GM10847 (cell line): ENCODE data around the gene YY1AP1.

Source experiments
- POLR2A ChIP-seq: IDR thresholded peaks from 2 replicates; pipeline ENCODE4 v1.6.1; 2011; ENCODE audit not compliant: insufficient read length; ENCODE audit errors: extremely low read depth

YY1AP1 gene

GRCh38 chr1:155691992-155692528, 3.5 kb upstream of the YY1AP1 start:
- no peak for TF ChIP-seq POLR2A

DNA sequence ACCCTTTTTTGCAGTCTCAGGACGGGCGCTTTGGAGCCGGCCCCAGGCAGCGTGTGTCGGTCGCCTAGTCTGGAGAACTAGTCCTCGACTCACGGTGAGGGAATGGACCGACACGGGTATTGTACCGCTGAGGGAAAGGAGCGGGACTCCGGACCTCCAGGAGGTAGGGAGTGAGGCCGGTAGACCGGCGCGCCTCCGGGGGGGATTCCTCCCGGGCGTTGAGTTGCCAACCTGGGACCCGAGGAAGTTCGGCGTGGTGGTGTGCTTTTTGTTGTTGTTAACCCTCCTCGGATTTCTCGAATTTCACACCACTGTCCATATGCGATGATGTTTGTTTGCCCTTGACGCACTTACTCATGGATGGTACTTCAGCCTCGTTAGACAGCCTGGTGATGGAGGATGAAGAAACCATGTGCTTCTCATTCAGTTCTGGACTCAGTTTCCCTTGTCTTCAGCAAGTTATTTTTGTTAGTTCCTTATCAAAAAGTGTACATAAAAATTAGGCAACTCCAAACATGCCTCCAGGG, 570 bp upstream of the YY1AP1 start, which contains the start of gene DAP3:
TSS of gene DAP3 (plus strand) at position 11 of the 527 bp plus-strand sequence. CDS start 20,689 bp downstream, outside the sequence.
- peak; percentile 60 for TF ChIP-seq POLR2A

GRCh38 chr1:155681776-155682175, 6.8 kb downstream of the YY1AP1 start:
- no peak for TF ChIP-seq POLR2A

GRCh38 chr1:155680531-155680930, 8.0 kb downstream of the YY1AP1 start:
- TF ChIP-seq POLR2A, result no peak

DNA sequence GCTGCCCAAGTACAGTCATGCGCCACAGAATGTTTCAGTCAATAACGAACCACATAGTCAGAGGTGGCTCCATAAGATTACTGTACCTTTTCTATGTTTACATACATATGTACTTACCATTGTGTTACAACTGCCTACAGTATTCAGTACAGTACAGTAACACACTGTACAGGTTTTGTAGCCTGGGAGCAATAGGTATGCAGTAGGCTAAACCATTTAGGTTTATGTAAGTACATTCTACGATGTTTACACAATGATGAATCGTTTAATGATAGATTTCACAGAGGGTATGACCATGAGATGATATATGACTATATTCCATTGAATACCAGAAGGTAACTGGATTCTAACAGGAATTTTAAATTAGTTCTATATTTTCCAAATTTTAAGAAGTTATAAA, 10.5 kb downstream of the YY1AP1 start:
- no peak for TF ChIP-seq POLR2A

DNA sequence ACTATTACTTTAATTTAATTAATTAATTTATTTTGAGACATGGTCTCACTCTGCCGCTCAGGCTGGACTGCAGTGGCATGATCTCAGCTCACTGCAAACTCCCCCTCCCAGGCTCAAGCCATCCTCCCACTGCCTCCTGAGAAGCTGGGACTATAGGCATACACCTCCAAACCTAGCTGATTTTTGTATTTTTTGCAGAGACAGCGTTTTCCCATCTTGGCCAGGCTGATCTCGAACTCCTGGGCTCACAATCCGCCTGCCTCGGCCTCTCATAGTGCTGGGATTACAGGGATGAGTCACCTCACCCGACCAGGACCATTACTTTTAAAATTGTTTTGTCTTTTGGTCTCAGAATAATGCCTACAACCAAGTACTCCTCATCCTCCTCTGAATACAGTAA, 15.6 kb downstream of the YY1AP1 start:
- no peak for TF ChIP-seq POLR2A

DNA sequence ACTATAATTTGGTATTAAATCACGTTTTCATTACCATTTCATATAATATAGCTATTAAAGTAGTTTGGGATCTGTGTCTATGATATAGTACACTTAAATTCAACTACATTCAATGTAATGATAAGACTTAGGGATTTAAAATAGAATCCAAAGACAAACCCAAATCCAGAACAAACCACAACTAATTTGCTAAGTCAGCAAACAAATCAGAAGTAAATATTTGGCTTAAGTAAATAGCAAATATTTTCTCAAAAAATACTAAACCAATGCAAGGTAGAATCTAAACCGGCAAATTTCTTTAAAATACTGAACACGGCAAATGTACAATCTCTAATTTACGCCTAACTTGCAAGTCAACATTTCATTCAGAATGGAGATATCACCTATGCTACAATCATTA, 16.8 kb downstream of the YY1AP1 start:
- TF ChIP-seq POLR2A, result no peak

GRCh38 chr1:155669233-155670162, 19.1 kb downstream of the YY1AP1 start:
- TF ChIP-seq POLR2A, result no peak

GRCh38 chr1:155657463-155657862, 31.1 kb downstream of the YY1AP1 start:
- no peak for TF ChIP-seq POLR2A

DNA sequence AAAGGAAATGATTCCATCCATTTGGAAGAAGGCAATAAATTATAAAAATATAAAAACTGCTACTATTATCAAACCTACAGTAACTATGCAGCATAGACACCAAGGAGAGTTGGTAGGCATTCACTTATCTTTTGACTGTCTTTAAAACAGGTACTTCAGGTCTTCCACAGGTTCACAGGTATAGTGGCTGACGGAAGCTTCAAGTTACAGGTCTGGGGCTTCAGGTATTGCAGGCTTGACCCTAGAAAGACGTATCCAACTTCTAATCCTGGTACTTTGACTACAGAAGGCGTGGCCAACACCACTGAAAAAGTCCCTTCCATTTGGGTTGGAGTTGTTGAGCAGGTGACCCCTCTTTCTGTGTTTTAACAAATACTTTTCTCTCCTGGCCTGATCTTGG, 35.6 kb downstream of the YY1AP1 start:
- no peak for TF ChIP-seq POLR2A

DNA sequence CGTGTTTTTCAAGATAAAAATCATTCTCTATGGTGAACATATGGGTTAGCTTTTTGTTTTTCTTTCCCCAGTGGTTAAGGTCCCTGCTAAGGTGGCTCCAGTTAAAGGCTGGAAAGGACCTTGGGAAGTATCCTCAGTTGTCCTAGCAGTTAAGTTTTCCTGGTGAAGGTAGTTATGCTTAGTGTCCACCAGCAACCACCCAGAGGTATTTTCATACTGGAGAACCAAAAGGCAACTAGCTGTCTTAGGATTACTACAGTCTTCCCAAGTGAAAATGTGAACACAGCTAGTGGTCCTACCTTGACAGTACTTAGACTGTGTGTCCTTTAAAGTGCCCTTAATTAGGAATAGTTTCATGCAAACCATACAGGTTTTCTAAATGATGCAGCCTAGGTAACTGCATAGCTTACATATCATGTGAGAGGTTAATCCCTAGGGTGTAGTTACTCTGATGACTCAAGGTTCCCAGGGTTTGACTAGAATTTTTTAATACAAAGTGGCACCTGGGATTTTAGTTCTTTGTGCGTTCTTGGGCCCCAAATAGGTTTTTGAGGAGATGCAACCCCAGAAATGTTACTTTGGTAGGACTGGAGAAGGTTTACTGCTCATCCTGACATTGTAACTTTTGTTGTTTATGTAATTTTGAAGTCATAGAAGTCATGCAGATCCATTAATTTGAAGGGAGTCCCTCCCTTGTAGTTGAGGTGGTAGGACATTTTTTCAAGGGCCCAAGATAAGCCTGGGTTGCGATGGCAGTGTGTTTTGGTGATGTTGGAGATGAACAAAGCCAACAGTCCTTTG, 36.5 kb downstream of the YY1AP1 start:
- TF ChIP-seq POLR2A, result no peak

GRCh38 chr1:155650231-155650757, 38.3 kb downstream of the YY1AP1 start:
- no peak for TF ChIP-seq POLR2A

GRCh38 chr1:155649676-155650075, 38.9 kb downstream of the YY1AP1 start:
- TF ChIP-seq POLR2A, result no peak

GRCh38 chr1:155648207-155649147, 40.1 kb downstream of the YY1AP1 start:
- TF ChIP-seq POLR2A, result no peak
